Muscle layer of duodenum (tissue), 2 donors: ENCODE data around the gene THRB.

ENCODE experiments used
- H3K27ac ChIP-seq: one replicate; pipeline ENCODE4 v1.7.0; 2013; ENCODE audit warnings: mild to moderate bottlenecking, low read length
- H3K27me3 ChIP-seq: one replicate; pipeline ENCODE4 v1.7.0; 2013; ENCODE audit warnings: low read depth, mild to moderate bottlenecking, control low read depth, low read length
- H3K36me3 ChIP-seq, 2 donors: one replicate each; pipeline ENCODE4 v1.7.0; 2013; ENCODE audit warnings: low read length in 2 of 2, control low read depth in 1 of 2, mild to moderate bottlenecking in 1 of 2; ENCODE audit not compliant: insufficient read depth in 2 of 2, control insufficient read depth in 1 of 2
- H3K4me1 ChIP-seq, 2 donors: one replicate each; pipeline ENCODE4 v1.7.0; 2013; ENCODE audit warnings: low read length in 2 of 2, mild to moderate bottlenecking in 2 of 2, control low read depth in 1 of 2, moderate library complexity in 1 of 2; ENCODE audit not compliant: insufficient read depth in 2 of 2, control insufficient read depth in 1 of 2
- H3K4me3 ChIP-seq, 2 donors: one replicate each; pipeline ENCODE4 v1.7.0; 2013; ENCODE audit warnings: low read length in 2 of 2, low read depth in 1 of 2, mild to moderate bottlenecking in 1 of 2
- H3K9me3 ChIP-seq, 2 donors: one replicate each; pipeline ENCODE4 v1.7.0; 2013; ENCODE audit warnings: low read length in 2 of 2, control low read depth in 1 of 2, mild to moderate bottlenecking in 1 of 2; ENCODE audit not compliant: control insufficient read depth in 1 of 2
- donor health status: healthy.

Gene THRB

GRCh38 chr3:24340161-24340560, 154.5 kb downstream of the THRB start:
- peaks cover 0 to 22% of the 10 kb centered on the region in 2 donors for H3K4me1 ChIP-seq
- H3K4me3 ChIP-seq, result no peak overlapping the region
- no peak overlapping the region for H3K27ac ChIP-seq
- H3K9me3 ChIP-seq, result no peaks in the 10 kb centered on the region
- no peaks in the 10 kb centered on the region for H3K27me3 ChIP-seq
- no peaks in the 10 kb centered on the region for H3K36me3 ChIP-seq

- H3K27ac ChIP-seq, result no peak overlapping the region
- no peaks in the 10 kb centered on the region for H3K27me3 ChIP-seq
- H3K36me3 ChIP-seq, result no peaks in the 10 kb centered on the region
- H3K4me3 ChIP-seq, result no peak overlapping the region
- H3K4me1 ChIP-seq, result peaks cover 0 to 19% of the 10 kb centered on the region in 2 donors
- H3K9me3 ChIP-seq, result no peaks in the 10 kb centered on the region
Observed at GRCh38 chr3:24339266-24339825, 155.3 kb downstream of the THRB start.

- H3K4me1 ChIP-seq, result peaks cover 0 to 19% of the 10 kb centered on the region in 2 donors
- H3K4me3 ChIP-seq, result no peak overlapping the region
- no peaks in the 10 kb centered on the region for H3K27me3 ChIP-seq
- H3K27ac ChIP-seq, result no peak overlapping the region
- no peaks in the 10 kb centered on the region for H3K36me3 ChIP-seq
- no peaks in the 10 kb centered on the region for H3K9me3 ChIP-seq
Observed at GRCh38 chr3:24338409-24339130, 156.1 kb downstream of the THRB start.

- Histone ChIP-seq H3K4me1 (peaks cover 0 to 19% of the 10 kb centered on the region in 2 donors), H3K27me3 (no peaks in the 10 kb centered on the region), H3K9me3 (no peaks in the 10 kb centered on the region), H3K27ac (no peak overlapping the region), H3K36me3 (peaks cover 0 to 5% of the 10 kb centered on the region in 2 donors), H3K4me3 (no peak overlapping the region)
Observed at GRCh38 chr3:24336101-24336500, 158.5 kb downstream of the THRB start.

- H3K27me3 ChIP-seq, result no peaks in the 10 kb centered on the region
- H3K36me3 ChIP-seq, result peaks cover 0 to 7% of the 10 kb centered on the region in 2 donors
- H3K4me3 ChIP-seq, result no peak overlapping the region
- H3K9me3 ChIP-seq, result no peaks in the 10 kb centered on the region
- H3K27ac ChIP-seq, result no peak overlapping the region
- no peaks in the 10 kb centered on the region for H3K4me1 ChIP-seq
Observed at GRCh38 chr3:24332092-24332491, 162.6 kb downstream of the THRB start.

GRCh38 chr3:24323272-24323671, 171.4 kb downstream of the THRB start:
- Histone ChIP-seq H3K36me3 (no peaks in the 10 kb centered on the region), H3K27ac (no peak overlapping the region), H3K27me3 (no peaks in the 10 kb centered on the region), H3K4me1 (no peaks in the 10 kb centered on the region), H3K9me3 (peaks cover 0 to 6% of the 10 kb centered on the region in 2 donors), H3K4me3 (no peak overlapping the region)

GRCh38 chr3:24320601-24321000, 174.0 kb downstream of the THRB start:
- no peaks in the 10 kb centered on the region for H3K27me3 ChIP-seq
- no peaks in the 10 kb centered on the region for H3K36me3 ChIP-seq
- H3K4me1 ChIP-seq, result no peaks in the 10 kb centered on the region
- H3K4me3 ChIP-seq, result no peak overlapping the region
- H3K9me3 ChIP-seq, result peaks cover 0 to 6% of the 10 kb centered on the region in 2 donors
- no peak overlapping the region for H3K27ac ChIP-seq

GRCh38 chr3:24318677-24319287, 175.9 kb downstream of the THRB start:
- Histone ChIP-seq H3K27ac (no peak overlapping the region), H3K9me3 (peaks cover 0 to 6% of the 10 kb centered on the region in 2 donors), H3K4me1 (no peaks in the 10 kb centered on the region), H3K27me3 (no peaks in the 10 kb centered on the region), H3K4me3 (no peak overlapping the region), H3K36me3 (no peaks in the 10 kb centered on the region)

- Histone ChIP-seq H3K36me3 (no peaks in the 10 kb centered on the region), H3K4me3 (no peak overlapping the region), H3K9me3 (peaks cover 0 to 6% of the 10 kb centered on the region in 2 donors), H3K27ac (no peak overlapping the region), H3K4me1 (no peaks in the 10 kb centered on the region), H3K27me3 (no peaks in the 10 kb centered on the region)
Observed at GRCh38 chr3:24316887-24317383, 177.7 kb downstream of the THRB start.

GRCh38 chr3:24315971-24316370, 178.7 kb downstream of the THRB start:
- no peaks in the 10 kb centered on the region for H3K36me3 ChIP-seq
- H3K27ac ChIP-seq, result no peak overlapping the region
- H3K4me1 ChIP-seq, result no peaks in the 10 kb centered on the region
- peaks cover 0 to 6% of the 10 kb centered on the region in 2 donors for H3K9me3 ChIP-seq
- no peak overlapping the region for H3K4me3 ChIP-seq
- H3K27me3 ChIP-seq, result no peaks in the 10 kb centered on the region

GRCh38 chr3:24315356-24315755, 179.3 kb downstream of the THRB start:
- Histone ChIP-seq H3K4me3 (no peak overlapping the region), H3K9me3 (peaks cover 0 to 6% of the 10 kb centered on the region in 2 donors), H3K27ac (no peak overlapping the region), H3K27me3 (no peaks in the 10 kb centered on the region), H3K4me1 (no peaks in the 10 kb centered on the region), H3K36me3 (no peaks in the 10 kb centered on the region)
